GM03348 (cell line): ENCODE measurements around the gene ATP8A2.

Experiments
- DNase-seq: peaks from one replicate; pipeline ENCODE4 v3.0.0; 2012; ENCODE audit warnings: low spot score

The ATP8A2 gene

GRCh38 chr13:25971459-25972145 lies 599.8 kb downstream of the ATP8A2 start:
- DNase-seq = no peak

DNA sequence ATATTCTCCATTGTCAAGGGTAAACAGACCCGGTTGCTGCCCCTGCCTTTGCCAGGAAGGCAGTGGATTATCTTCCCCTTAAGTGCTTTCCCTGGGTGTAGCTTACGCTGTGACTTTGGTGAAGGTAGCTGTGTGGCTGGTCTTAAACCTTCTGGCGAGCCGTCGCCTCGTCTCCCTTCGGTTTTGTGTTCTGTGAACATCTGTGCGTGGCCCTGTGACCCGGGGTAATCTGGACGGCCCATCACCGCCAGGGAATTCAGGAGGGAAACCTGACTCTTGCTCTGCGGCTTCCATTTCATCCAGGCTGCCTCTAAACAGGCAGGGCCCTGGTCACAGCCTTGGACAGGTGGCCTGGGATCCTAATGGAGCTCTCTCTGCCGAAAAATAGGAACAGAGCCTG lies 601.3 kb downstream of the ATP8A2 start:
- no peak for DNase-seq

DNA sequence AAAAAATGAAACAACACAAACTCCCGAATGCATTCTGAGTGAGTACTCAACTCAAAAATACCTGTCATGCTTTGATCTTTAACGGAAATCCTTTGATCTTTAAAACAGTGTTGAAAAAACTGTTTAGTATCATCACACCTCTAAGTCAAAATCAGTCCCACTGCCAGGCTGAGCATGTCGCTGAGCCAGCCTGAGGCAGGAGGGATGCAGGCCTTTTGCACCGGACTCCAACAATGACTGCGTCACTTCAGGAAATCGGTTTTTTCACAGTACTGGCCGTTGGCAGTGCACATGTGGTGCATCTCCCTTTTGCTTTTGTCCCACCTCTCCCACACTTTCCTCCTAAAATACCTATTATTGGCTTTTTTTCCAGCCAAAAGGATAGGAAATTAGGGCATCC lies 601.8 kb downstream of the ATP8A2 start:
- no peak for DNase-seq

GRCh38 chr13:25977216-25977615 lies 605.4 kb downstream of the ATP8A2 start:
- DNase-seq = no peak

DNA sequence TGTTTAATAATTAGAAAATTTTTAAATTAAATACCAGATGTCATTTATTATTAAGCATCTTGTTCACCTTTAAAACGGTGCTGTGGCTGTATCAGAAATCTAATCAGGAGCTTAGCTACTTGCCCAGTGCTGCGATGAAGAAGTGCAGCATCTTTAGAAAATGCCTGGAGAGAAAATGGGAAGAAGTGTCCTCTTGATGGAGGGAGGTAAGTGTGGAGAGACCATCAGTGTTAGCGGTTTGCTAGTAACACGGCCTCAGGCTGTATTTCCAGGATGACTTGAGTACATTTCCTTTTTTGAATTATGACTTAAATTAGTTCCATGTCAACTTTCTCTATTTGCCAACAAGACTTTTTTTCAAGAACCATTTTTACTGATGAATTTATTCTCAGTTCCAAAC lies 605.9 kb downstream of the ATP8A2 start:
- DNase-seq = no peak

- DNase-seq = no peak
These were observed 607.2 kb downstream of the ATP8A2 start for GRCh38 chr13:25978961-25979360.

- DNase-seq = no peak
These were observed 607.6 kb downstream of the ATP8A2 start for GRCh38 chr13:25979371-25979770.

DNA sequence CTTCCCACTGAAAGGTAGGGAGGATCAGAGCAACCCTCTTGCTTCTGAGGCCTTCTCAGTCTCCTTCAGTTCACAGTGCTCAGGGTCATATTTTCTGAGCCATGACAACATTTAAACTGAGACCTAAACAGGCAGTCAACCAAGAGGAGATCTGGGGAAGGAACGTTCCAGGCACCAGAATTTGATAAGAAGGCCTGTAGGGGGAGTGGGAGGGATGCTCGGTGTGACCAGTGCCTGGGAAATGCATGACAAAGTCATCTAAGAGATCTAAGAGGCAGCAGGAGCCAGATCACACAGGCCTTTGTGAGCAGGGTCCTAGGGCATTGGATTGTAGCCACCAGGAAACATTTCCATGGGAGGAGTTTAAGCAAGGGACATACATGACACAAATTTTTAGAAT lies 608.5 kb downstream of the ATP8A2 start:
- DNase-seq = no peak

- DNase-seq = no peak
These were observed 609.3 kb downstream of the ATP8A2 start for GRCh38 chr13:25981060-25981459.

GRCh38 chr13:25982907-25983306 lies 611.1 kb downstream of the ATP8A2 start:
- no peak for DNase-seq

- no peak for DNase-seq
These were observed 616.2 kb downstream of the ATP8A2 start for GRCh38 chr13:25987987-25988386.

- no peak for DNase-seq
These were observed 616.9 kb downstream of the ATP8A2 start for GRCh38 chr13:25988661-25989060.

GRCh38 chr13:25990801-25991200 lies 619.0 kb downstream of the ATP8A2 start:
- no peak for DNase-seq

DNA sequence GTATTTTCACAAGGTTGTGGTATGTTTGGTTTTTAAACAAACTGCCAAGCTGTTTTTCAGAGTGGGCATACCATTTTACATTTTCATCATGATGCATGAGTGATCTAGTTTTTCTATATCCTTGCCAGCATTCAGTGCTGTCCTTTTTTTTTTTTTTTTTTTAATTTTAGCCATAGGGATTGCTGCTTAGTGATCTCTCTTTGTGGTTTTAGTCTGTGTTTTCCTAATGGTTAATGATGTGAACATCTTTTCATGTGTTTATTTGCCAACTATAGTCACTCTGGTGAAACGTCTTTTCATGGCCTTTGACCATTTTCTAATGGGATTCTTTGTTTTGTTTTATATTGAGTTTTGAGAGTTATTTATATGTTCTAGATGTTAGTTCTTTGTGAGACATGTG lies 620.3 kb downstream of the ATP8A2 start:
- no peak for DNase-seq

DNA sequence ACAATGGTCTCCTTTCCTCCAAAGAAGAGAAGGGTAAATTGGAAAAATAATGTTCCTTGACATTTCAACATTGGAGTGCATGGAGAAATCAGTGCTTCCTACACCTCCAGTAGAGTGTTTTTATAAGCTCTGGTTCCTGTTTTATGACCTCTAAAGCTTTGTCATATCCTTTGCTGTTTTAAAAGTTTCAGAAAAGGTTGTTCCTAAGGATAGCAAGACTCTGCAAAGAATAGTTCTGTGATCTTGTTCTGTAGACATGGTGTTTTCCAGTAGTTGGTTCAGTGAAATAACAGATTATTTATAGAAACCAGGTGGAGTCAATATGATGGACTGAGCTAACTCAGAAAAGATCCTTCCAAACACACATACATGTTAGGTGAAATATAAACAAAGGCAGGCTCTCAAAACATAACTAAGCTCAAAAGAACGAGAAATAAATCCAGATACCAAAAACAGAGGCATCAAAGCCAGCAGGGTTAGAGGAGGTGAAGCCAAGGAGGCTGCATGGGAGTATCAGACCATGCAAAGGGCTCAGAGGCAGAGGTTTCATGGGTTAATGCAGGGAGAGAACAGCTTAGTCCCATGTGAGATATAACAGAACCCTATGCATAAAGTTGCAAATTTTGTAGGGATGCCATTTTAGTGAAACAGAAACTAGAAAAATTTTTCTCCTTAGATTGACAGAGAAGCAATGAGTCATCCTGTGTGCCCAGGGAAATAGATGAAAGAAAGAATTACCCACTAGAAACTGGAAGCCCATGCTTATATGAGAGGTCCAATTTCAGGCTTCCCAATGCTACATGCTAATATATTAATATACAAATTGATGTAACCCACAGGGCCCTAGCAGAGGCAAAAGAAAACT lies 635.7 kb downstream of the ATP8A2 start:
- DNase-seq = no peak

- DNase-seq = no peak
These were observed 638.9 kb downstream of the ATP8A2 start for GRCh38 chr13:26010487-26011207.

- DNase-seq = no peak
These were observed 639.4 kb downstream of the ATP8A2 start for GRCh38 chr13:26011208-26011573.

DNA sequence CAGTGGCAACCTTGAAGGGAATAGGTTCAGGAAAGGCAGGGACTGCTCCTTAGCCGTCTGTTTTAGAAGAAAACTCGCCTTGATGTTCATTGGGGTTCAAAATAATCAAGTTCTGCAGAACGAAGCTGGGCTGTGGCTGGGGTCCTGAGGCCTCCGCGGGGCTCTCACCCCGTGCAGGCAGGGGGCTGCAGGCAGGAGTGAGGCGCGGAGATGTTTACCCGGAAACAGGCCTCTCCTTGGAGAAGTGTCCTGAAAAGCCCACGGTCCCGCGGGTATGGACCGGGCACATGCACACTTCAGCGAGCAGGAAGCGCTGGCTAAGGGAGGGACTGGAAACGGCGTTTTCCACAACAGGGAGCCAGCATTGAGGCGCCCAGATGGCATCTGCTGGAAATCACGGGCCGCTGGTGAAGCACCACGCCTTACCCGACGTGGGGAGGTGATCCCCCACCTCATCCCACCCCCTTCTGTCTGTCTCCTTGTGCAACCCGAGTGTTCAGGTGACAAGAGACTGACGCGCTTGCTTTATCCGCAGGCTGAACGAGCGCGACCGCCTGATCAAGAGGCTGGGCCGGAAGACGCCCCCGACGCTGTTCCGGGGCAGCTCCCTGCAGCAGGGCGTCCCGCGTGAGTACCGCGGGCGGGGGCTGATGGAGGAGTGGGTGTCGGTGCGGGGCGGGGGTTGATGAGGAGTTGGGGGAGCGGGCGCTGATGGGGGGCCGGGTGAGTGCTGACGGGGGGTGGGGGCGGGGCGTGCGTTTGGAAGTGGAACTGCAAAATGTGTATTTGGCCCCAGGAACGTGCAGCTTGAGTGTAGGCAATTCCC lies 640.4 kb downstream of the ATP8A2 start:
- DNase-seq = no peak

DNA sequence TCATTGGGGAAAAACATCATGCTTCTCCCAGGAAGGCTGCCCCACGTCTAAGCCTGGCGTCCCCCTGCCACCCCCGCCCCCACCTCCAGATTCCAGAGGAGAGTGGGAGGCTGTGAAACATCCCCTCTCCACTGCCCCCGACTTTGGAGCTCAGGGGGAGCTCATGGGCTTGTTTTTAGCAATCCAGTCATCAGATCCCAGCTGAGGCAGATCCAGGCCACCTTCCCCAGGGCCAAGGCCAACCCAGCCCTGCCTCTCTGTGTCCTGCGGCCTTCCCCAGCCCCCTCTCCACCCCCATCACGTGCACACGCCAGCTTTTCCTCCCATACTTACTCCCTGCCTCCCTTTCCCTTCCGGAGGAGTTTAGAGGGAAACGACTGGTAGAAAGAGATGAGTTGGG lies 641.2 kb downstream of the ATP8A2 start:
- DNase-seq = no peak

DNA sequence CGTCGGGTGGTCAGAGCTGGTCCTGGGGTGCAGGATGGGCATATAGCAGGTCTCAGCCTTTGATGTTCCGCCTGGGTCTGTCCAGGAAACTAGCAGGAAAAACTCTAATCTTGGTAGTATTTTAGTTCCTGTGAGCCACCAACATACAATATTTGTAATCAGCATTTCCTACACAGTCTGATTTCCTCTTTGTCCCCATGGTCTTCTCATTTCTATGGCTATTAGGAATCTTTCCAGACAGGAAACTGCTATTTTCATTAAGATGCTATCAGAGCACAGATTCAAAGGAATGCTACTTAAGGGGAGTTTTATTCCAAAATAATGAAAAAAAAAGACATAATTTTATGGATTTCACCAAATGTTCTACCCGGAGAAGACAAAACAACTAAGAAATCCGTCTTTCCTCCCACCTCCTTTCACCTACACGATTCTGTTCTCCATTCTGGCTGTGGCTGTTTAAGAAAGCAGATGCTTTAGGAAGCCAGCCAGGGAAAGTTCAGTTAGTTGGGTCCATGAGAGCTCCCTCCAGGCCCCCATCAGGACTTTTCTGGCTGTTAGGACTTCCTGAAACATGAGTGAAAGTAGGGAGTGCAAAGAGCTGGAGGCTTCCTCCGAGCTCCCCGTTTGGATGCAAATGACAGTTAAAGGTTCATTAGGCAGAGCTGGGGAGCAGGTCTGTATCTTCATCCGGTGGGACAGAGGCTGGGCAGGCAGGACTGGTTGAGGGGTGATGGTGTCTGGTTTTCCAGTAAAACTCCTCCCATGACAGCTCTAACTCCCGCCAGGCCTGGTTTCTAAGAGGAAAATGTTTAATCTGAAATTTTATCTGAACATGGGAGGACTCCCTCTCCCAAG lies 643.7 kb downstream of the ATP8A2 start:
- no peak for DNase-seq

DNA sequence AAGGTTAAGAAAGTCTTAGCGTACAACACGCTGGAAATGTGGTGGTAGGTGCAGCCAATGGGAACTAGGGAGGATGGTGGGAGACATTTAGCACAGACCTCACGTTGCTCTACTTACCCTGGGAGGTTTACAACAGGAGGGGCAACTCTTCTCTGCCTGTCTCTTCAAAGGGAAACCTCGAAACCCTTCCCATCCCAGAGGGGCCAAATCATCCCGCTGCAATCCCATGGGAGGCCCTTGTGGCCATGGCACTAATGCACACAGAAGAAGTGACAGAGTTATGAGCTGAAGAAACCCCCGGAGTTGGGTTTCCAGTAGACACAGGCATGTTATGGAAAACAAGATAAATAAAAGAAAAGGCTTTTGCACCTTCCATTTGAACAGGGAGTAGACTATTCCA lies 644.4 kb downstream of the ATP8A2 start:
- no peak for DNase-seq
